ENCODE measurements around the gene SHROOM3.

- no peak for TF ChIP-seq CTCF (IDR thresholded peaks at IDR 0.05)
- TF ChIP-seq ZFX (IDR thresholded peaks at IDR 0.05; ENCODE audit: borderline replicate concordance), result no peak
These were observed 291.6 kb downstream of the SHROOM3 start for GRCh38 chr4:76726631-76727030.
